GM18502 (cell line): ENCODE measurements around the gene MYO18A.
"Not testable (repeated sequence)": the region's sequence is repeated elsewhere in the genome, so short reads cannot be mapped to it uniquely, and the experiment has no call there.

Experiments
- ATAC-seq: cut with Tn5 transposase; IDR thresholded peaks from one replicate; pipeline ENCODE4 v1.9.1; 2021; ENCODE audit warnings: mild to moderate bottlenecking; ENCODE audit not compliant: unreplicated experiment, poor library complexity

MYO18A gene, protein sequence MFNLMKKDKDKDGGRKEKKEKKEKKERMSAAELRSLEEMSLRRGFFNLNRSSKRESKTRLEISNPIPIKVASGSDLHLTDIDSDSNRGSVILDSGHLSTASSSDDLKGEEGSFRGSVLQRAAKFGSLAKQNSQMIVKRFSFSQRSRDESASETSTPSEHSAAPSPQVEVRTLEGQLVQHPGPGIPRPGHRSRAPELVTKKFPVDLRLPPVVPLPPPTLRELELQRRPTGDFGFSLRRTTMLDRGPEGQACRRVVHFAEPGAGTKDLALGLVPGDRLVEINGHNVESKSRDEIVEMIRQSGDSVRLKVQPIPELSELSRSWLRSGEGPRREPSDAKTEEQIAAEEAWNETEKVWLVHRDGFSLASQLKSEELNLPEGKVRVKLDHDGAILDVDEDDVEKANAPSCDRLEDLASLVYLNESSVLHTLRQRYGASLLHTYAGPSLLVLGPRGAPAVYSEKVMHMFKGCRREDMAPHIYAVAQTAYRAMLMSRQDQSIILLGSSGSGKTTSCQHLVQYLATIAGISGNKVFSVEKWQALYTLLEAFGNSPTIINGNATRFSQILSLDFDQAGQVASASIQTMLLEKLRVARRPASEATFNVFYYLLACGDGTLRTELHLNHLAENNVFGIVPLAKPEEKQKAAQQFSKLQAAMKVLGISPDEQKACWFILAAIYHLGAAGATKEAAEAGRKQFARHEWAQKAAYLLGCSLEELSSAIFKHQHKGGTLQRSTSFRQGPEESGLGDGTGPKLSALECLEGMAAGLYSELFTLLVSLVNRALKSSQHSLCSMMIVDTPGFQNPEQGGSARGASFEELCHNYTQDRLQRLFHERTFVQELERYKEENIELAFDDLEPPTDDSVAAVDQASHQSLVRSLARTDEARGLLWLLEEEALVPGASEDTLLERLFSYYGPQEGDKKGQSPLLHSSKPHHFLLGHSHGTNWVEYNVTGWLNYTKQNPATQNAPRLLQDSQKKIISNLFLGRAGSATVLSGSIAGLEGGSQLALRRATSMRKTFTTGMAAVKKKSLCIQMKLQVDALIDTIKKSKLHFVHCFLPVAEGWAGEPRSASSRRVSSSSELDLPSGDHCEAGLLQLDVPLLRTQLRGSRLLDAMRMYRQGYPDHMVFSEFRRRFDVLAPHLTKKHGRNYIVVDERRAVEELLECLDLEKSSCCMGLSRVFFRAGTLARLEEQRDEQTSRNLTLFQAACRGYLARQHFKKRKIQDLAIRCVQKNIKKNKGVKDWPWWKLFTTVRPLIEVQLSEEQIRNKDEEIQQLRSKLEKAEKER (N-terminal part only)

DNA sequence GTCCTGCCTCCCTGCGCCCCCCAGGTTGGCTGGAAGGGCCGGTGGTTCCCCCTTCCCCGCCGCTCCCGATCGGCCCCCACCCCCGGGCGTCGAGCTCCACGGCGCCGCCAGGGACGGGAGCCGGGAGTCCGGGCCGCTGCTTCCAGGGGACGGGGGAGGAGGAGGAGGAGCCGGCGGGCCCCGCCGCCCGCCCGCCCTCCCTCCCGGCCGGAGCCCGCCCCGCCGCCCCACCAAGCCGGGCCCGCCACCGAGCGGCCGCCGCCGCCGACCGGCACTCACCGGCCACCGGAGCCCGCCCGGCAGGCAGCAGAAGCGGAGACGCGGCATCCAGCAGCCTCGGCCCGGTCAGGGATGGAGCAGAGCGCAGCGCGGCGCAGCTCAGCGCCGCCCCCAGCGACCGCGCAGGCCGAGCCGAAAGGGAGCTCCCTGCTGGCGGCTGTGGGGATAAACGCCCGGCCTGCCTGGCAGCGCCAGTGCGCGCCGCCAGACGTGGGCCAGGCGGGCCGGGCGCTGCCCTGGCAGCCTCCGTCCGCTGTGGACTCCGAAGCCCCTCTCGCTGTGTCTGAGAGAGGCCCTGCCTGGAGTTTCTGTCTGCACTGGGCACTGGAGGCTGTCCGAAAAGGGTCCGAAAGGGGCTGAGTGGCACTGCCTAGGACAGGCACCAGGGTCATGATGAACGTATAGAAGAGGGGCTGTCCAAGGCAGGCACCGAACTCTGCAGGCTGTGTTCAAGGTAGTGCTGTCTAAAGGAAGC is at the start of gene MYO18A:
Gene MYO18A, minus strand, starts transcription at position 365 of the 754 bp plus-strand sequence. CDS start 13,458 bp downstream, outside the sequence.
- peak; percentile 79 for ATAC-seq

DNA sequence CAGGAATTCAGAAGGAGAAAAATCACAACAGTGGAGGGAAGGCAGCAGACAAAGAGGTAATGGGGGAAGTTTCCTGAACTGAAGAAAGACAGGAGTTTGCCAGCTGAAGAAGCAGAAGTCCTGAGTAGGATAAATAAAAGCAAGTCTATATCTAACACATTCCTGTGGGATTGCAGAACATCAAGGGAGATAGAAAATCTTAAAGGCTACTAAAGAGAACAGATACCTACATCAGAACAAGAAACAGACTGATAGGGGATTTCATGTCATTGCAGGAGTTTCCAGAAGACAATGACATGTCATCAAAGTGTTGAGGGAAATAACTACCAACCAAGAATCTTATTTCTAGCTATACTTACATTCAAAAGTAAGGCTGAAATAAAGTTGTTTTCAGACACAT is 45.2 kb upstream of the MYO18A start:
- ATAC-seq: no peak

DNA sequence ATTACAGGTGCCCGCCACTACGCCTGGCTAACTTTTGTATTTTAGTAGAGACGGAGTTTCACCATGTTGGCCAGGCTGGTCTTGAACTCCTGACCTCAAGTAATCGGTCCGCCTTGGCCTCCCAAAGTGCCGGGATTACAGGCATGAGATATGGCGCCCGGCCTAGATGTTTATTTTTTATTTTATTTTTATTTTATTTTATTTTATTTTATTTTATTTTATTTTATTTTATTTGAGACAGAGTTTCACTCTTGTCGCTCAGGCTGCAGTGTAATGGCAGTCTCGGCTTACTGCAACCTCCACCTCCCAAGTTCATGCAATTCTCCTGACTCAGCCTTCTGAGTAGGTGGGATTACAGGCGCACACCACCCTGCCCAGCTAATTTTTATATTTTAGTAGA is 41.1 kb upstream of the MYO18A start:
- not testable (repeated sequence) for ATAC-seq

DNA sequence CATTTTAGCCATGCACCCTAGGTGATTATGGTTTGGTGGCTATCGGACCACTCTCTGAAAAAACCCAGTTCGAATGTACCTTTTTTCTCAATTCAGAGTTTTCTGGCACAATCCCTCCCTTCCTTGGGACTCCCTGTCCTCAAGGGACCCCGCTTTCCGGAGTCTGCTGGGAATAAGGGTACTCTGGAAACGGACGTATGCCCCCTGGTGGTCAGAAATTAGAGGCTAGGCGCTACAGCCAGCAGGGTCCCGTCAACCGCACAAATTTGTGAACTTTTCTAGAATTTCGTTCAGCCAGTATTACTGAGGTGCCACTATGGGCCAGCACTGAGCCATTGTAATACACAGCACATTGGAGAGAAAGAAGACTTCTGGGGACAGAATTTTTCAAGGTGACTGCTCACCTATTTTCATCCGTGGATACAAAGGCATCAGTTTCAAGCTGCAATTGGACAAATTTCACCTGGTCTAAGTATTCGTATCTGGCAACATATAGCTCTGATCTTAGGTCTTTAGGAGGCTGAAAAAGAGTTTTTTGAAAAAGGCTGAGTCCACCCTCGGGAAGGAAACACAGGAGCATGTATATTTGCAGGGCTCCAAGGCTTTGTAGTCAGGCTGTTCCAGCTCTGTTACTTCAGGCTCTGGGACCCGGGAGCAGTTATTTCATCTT is 39.3 kb upstream of the MYO18A start:
- no peak for ATAC-seq

DNA sequence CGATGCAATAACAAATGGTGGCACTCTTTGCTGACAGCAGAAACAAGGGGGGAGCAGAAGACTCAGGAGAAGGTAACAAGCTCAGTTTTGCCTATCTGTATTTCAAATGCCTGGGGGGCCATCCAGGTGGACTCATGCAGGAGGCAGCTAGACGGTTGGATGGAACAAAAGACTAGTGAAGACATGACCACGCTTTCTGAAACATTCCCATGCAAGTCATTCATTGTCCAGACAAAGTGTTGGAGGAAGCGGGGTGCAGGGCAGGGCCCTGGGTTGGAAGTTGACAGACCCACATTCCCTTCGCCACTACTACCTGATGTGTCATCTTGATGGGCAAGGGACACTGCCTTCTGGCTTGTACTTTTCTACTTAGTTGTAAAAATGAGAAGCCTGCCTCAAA is 36.7 kb upstream of the MYO18A start:
- ATAC-seq: no peak

DNA sequence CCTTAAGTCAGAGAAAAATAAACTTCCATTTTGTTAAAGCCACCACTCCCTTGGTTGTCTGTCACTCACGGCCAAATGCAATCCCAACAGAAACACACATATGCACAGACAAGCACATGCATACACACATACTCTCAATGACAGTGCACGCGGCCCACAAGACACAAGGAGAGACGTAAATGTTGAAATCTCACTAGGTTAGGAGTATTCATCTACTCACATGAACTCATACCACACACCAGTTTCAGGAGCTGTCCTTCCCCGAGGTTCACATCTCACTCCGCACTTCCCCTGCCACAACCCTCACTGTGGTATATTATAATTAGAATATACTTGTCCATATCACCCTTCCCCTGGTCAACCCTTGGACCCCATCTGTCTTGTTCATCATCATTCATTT is 36.0 kb upstream of the MYO18A start:
- ATAC-seq: no peak

DNA sequence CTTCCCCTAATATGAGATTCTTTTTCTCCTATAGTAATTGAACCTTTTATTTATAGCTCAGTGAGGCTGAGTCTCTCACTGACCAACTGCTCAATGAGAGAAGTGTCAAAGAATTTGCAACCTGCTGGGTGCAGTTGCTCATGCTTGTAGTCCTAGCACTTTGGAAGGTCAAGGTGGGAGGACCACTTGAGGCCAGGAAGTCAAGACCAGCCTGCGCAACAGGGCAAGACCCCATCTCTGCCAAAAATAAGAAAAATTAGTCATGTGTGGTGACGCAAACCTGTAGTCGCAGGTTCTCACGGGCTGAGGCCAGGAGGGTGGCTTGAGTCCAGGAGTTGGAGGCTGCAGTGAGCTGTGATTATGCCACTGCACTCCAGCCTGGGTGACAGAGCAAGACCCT is 35.5 kb upstream of the MYO18A start:
- ATAC-seq: no peak

DNA sequence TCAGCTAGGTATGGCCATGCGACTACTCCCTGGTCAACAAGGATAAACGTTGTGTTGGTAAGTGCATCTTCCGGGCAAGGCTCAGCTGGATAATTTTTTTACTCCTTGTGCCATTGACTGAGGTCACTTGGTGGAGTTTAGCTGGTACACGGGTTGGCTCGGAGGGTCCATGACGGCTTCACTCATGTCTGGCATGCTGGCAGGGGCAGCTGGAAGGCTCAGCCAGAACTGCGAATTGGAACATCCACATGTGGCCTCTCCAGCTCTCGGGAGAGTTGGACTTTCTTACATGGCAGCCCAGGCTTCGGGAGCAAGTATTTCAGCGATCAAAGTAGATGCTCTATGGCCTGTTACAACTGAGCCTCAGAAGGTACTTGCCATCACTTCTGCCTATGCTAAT is 35.0 kb upstream of the MYO18A start:
- no peak for ATAC-seq

DNA sequence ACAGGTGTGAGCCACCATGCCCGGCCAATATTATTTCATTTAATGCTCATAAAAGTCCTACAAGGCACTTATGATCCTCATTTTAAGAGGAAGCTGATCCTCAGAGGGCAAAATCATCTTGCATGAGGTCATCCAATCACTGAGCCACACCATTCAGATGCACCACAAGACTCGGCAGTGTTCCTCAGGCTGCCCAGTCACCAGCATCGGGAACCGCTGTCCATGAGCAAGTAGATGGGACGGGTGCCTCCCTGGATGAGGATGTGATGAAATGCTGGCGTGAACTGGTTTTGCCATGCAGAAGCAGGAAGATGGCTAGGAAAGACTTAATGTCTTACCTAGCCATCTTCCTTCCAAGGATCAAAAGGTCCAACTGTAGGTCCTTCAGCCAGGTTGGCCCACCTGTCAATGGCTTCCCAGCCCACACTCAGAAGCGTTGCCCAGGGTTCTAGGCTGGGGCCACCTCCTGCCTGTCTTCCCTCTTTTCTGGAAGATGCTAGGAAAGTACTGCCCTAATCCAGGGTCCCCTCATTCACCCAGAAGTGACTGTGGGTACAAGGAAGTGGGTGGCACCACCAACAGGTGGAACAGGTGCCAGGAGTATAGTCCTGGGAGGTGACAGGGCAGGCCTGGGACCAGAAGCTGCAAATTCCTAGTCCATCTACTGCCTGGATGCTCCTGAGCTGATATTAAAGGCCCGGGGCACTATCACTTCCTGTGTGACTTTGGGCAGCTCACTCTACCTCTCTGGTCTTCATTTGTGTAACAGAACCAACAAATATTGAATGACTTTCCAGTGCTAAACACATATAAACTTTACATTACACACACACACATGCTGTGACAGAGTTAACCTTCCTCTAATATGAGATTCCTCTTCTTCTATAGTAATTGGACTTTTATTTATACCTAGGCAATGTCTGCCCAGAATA is 34.3 kb upstream of the MYO18A start:
- no peak for ATAC-seq

DNA sequence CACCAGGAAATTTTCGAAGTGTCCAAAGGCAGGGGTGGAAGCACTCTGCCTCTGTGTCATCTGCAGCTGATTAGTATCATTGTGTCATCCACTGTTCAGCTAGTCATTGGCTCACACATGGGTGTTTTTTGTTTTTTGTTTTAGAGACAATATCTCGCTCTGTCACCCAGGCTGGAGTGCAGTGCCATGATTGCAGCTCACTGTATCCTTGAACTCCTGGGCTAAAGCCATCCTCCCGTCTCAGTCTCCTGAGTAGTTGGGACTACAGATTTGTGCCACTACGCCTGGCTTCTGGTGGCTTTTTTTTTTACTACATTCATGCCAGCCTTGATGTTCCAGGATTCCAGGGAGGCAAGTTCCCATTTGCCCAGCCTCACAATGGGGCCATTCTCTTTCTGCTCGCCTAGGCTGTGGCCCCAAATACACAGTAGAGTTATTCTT is 32.5 kb upstream of the MYO18A start:
- ATAC-seq: no peak

DNA sequence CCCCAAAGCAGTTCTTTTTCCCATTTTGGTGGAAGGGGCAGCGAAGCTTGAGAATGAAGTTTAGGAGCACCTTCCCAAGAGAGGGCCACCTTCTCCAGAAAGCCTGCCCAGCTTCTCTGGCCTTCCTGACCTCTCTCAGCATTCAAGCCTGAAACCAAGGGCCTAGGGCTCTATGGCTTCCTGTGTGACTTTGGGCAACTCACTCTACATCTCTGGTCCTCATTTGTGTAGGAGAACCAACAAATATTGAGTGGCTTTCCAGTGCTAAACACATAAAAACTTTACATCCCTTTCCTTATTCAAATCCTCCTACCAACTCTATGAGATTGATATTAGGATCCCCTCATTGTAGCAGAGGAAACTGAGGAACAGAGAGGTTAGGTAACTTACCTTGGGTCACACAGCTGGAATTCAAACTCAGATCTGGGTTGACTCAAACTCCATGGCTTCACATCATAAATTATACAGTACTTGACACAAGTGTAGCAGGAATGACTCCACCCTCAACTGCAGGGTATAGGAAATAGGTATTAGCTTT is 32.0 kb upstream of the MYO18A start:
- ATAC-seq: no peak

DNA sequence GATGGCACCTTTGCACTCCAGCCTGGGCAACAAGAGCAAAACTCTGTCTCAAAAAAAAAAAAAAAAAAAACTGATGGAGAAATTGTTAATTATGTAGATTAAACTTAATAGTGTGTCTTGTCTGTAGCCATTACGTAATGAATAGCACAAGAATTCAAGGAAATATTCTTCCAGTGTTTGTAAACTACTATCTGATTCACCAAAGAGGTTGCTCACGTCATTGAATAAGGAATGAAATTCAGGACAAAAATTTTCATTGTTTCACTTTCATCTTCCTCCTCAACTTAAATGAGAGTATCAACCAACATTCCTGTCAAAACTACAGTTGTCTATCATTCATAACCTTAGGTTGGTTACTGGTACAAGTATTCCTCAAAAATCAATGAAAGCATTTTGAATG is 30.7 kb upstream of the MYO18A start:
- ATAC-seq: no peak

DNA sequence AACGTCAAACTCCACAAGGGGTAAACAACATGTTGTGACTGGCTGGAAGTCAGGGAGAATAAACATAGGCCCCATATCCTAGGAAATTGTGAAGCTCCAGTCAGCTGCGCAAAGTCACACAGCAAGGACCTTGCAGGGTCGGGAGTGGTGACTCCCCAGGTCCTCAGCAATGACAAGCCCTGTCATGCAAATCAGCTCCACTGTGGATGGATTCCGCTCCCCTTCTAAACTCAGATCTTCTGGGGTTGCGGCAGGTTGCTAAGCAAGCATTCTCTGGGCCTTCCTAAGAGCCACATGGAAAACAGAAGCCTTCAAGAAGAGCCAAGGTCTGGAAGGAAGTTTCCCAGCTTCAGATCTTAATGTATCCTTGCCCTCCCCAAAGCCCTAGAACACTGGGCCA is 28.9 kb upstream of the MYO18A start:
- ATAC-seq: no peak

DNA sequence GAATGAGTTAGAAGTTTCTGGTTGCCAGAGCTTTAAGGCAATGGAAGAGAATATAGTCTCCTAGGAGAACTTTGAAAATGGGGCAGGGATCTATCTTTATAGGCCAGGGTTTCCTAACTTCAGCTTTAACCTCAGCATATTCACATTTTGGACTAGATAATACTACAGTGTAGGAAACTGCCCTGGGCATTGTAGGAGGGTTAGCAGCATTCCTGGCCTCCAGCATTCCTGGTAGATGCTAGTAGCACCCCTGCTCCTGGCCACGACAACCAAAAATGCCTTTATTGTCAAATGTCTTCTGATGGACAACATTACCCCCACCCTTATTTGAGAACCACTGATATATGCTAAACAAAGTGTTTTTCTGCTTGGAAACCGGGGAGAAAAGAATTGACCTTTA is 27.8 kb upstream of the MYO18A start:
- ATAC-seq: no peak

DNA sequence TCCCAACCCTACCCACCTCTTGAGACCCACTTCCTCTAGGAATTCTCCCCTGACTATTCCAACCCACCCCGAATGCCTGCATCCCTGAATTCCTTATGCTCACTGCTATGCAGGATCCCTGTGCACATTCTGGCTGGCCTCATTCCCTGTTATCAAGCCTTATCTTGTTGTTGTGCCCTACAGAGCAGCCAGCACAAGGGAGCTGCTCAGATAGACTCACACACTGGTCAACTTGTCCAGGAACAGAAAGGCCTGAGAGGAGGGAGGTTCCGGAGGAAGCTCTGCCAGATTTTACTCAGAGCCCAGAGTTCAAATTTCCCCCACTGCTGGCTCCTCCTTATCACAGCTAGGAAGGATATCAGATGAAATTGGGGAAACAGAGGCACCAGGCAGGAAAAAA is 24.8 kb upstream of the MYO18A start:
- no peak for ATAC-seq

DNA sequence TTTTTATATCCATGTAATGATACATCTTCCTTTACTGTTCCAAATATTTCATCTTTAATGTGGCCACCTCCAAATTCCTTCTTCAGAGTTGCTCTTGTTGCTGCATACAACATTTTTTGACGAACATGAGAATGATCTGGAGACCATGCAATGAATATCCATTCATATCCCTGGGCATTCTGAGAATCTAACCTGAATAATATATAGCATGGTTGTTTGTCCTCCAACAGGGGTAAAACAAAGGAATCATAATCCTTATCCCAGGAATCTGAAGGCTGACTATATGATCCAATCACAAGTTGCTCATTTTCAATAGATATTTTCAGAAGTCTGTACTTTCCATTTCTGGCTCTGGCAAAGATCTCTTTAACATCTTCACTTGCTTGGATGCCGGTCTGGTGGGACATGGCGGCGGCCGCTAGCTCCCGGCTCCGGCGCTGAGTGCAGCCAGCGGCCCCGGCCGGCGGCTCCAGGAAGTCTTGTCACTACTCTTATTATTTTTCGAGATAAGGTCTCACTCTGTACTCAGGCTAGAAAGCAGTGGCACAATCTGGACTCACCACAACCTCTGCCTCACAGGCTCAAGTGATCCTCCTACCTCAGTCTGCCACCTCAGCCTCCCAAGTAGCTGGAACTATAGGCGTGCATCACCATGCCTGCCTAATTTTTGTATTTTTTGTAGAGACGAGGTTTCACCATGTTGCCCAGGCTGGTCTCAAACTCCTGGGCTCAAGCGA is 24.0 kb upstream of the MYO18A start:
- not testable (repeated sequence) for ATAC-seq

DNA sequence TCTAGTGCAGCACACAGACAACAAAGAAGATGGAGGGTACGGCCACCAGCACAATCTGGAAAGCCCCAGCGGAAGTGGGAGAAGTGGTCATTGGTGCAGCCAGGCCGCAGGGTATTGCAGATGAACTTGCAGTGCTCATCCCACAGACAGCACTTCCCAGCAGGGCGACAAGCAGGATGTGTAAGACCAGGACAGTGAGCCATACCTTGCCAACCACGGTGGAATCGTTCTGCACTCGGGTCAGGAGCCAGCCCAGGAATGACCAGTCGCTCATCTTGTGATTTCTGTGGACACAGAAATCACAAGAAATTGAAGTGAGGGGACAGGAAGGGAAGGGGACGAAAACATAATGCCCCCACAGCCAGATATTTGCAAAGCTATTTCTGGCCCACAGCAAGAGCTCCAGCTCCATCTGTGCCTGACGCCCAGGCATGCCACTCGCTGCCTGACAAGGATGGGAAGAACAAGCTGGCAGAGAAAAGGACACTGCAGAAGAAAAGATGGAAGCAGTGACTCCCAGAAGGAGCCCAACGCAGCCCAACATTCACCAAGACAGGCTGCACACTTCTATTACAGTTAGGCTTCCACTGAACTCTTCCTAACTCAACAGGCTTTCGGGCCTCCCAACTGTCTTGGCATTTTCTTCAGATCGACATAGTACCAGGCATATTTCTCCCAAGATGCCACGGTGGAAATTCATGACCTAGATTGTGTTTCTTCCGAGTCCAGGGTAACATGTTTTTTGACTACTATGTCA is 17.5 kb upstream of the MYO18A start:
- ATAC-seq: no peak
